ENCODE results near the gene PPDPF. TPM values are rescaled to one million over a fixed set of nuclear protein-coding genes. Genes with fewer than 3 reads are reported as not detected.

The PPDPF gene
- total RNA-seq, 1 experiment from 2014 or later, result 243 TPM

- peak; percentile 75 to 86 for DNase-seq
- H3K9me3 ChIP-seq (ENCODE audit: insufficient read depth, low read depth), result no peaks in the 10 kb centered on the region
- peak overlapping the region; percentile 84 for H3K4me2 ChIP-seq
- H3K4me1 ChIP-seq (replicated peaks; ENCODE audit: insufficient read depth), result peaks cover 21% of the 10 kb centered on the region
- H4K20me1 ChIP-seq (ENCODE audit: insufficient read depth), result no peaks in the 10 kb centered on the region
- intact Hi-C loops (cut with micrococcal nuclease; ENCODE audit: unreplicated experiment), result loop anchor here (1.0 to 5.0 kb wide), 3 partner anchors 14 to 90 kb away; partner anchors contain the start of gene PPDPF
- CTCF ChIA-PET, result interaction anchor here (0.6 to 1.0 kb wide), 6 partner anchors 14 to 106 kb away, joined by 3 to 8 read pairs (median 5); partner anchors contain the start of genes GMEB2 and RTEL1
- TF ChIP-seq EZH2 (IDR thresholded peaks at IDR 0.05; ENCODE audit: low read depth), result no peak
- TF ChIP-seq CTCF (conservative IDR thresholded peaks at IDR 0.05), result no peak
- H3K27me3 ChIP-seq (ENCODE audit: insufficient read depth, low read depth), result no peaks in the 10 kb centered on the region
- H3K36me3 ChIP-seq (ENCODE audit: low read depth), result no peaks in the 10 kb centered on the region
- peak overlapping the region; percentile 52; the same call in 1 of the 2 replicates for H3K4me3 ChIP-seq
- POLR2A ChIA-PET (ENCODE audit: unreplicated experiment), result interaction anchor here (0.6 to 1.0 kb wide), 5 partner anchors 29 to 510 kb away, joined by 3 to 11 read pairs (median 4); partner anchors contain the start of gene UCKL1
- H3K9me2 ChIP-seq (ENCODE audit: insufficient read depth), result no peaks in the 10 kb centered on the region
- peaks cover 22% of the 10 kb centered on the region for H3F3A ChIP-seq (ENCODE audit: insufficient read depth, low read depth)
- H2AFZ ChIP-seq, result peak overlapping the region; percentile 59
- BruUV-seq (replicated peaks), result no TSS peak
- no peaks in the 10 kb centered on the region for H3K79me2 ChIP-seq (ENCODE audit: low read depth)
- H3K27ac ChIP-seq, result peak overlapping the region; percentile 79
Measured at GRCh38 chr20:63552481-63553249, 32.1 kb downstream of the PPDPF start.

- ChIA-PET CTCF (interaction anchor here (0.6 to 1.0 kb wide), 5 partner anchors 14 to 105 kb away, joined by 3 to 8 read pairs (median 6); partner anchors contain the start of gene RTEL1), POLR2A (ENCODE audit: unreplicated experiment) (interaction anchor here (0.6 to 1.0 kb wide), 5 partner anchors 29 to 509 kb away, joined by 3 to 11 read pairs (median 4); partner anchors contain the start of gene UCKL1)
- no peaks in the 10 kb centered on the region for H3K27me3 ChIP-seq (ENCODE audit: insufficient read depth, low read depth)
- no peaks in the 10 kb centered on the region for H3K36me3 ChIP-seq (ENCODE audit: low read depth)
- no peaks in the 10 kb centered on the region for H3K9me2 ChIP-seq (ENCODE audit: insufficient read depth)
- peak; percentile 77 to 98 for DNase-seq
- no peaks in the 10 kb centered on the region for H3K79me2 ChIP-seq (ENCODE audit: low read depth)
- peaks cover 22% of the 10 kb centered on the region for H3F3A ChIP-seq (ENCODE audit: insufficient read depth, low read depth)
- TF ChIP-seq EZH2 (IDR thresholded peaks at IDR 0.05; ENCODE audit: low read depth) (no peak), CTCF (conservative IDR thresholded peaks at IDR 0.05) (no peak)
- H4K20me1 ChIP-seq (ENCODE audit: insufficient read depth), result no peaks in the 10 kb centered on the region
- H3K4me1 ChIP-seq (replicated peaks; ENCODE audit: insufficient read depth), result peaks cover 15% of the 10 kb centered on the region
- peak overlapping the region; percentile 81 for H3K4me3 ChIP-seq
- H3K27ac ChIP-seq, result peak overlapping the region; percentile 79
- H3K4me2 ChIP-seq, result peak overlapping the region; percentile 84
- peak overlapping the region; percentile 98 for H2AFZ ChIP-seq
- H3K9me3 ChIP-seq (ENCODE audit: insufficient read depth, low read depth), result no peaks in the 10 kb centered on the region
- intact Hi-C loops (cut with micrococcal nuclease; ENCODE audit: unreplicated experiment), result loop anchor here (1.0 to 5.0 kb wide), 3 partner anchors 15 to 89 kb away; partner anchors contain the start of gene PPDPF
- BruUV-seq (replicated peaks), result no TSS peak
Measured at GRCh38 chr20:63553251-63553932, 32.8 kb downstream of the PPDPF start.

- TF ChIP-seq EZH2 (IDR thresholded peaks at IDR 0.05; ENCODE audit: low read depth), result no peak
- no peak for TF ChIP-seq CTCF (conservative IDR thresholded peaks at IDR 0.05)
- Histone ChIP-seq H4K20me1 (ENCODE audit: insufficient read depth) (no peaks in the 10 kb centered on the region), H3F3A (ENCODE audit: insufficient read depth, low read depth) (peaks cover 26% of the 10 kb centered on the region), H3K9me3 (ENCODE audit: insufficient read depth, low read depth) (no peaks in the 10 kb centered on the region), H3K4me3 (peak within 1 kb of the TSS; percentile 81), H3K9me2 (ENCODE audit: insufficient read depth) (no peaks in the 10 kb centered on the region), H3K4me1 (replicated peaks; ENCODE audit: insufficient read depth) (peaks cover 15% of the 10 kb centered on the region), H3K4me2 (peak within 1 kb of the TSS; percentile 84), H3K36me3 (ENCODE audit: low read depth) (no peaks in the 10 kb centered on the region), H3K27ac (peak within 1 kb of the TSS; percentile 79), H2AFZ (peak within 1 kb of the TSS; percentile 98), H3K27me3 (ENCODE audit: insufficient read depth, low read depth) (no peaks in the 10 kb centered on the region), H3K79me2 (ENCODE audit: low read depth) (no peaks in the 10 kb centered on the region)
- CTCF ChIA-PET, result no interaction called here
- peak in 1 of 2 experiments; percentile 77 for DNase-seq
- intact Hi-C loops (cut with micrococcal nuclease; ENCODE audit: unreplicated experiment), result loop anchor here (1.0 to 5.0 kb wide), 3 partner anchors 16 to 88 kb away; partner anchors contain the start of gene PPDPF
- no TSS peak for BruUV-seq (replicated peaks)
- POLR2A ChIA-PET (ENCODE audit: unreplicated experiment), result interaction anchor here (0.6 kb wide), 1 partner anchor 400 kb away, joined by 3 read pairs; no protein-coding TSS in a partner anchor
Measured at GRCh38 chr20:63553933-63554290, 33.3 kb downstream of the PPDPF start, which contains the start of gene FNDC11. Gene FNDC11 (plus strand): TSS chr20:63554159. CDS start chr20:63555664, 1,505 bp downstream.

Measured in PC-9 (cell line).